ENCODE data around the gene PLXNC1.

The PLXNC1 gene

GRCh38 chr12:94147991-94148738 is at the start of gene PLXNC1:
Gene PLXNC1, plus strand, starts transcription at chr12:94148577. Its CDS starts 395 bp downstream, at chr12:94148972.
- in situ Hi-C loops (cut with HindIII; ENCODE audit: low sequenced_read_pairs), result loop anchor here (25.0 kb wide), 1 partner anchor 364 kb away; no protein-coding TSS in a partner anchor

DNA sequence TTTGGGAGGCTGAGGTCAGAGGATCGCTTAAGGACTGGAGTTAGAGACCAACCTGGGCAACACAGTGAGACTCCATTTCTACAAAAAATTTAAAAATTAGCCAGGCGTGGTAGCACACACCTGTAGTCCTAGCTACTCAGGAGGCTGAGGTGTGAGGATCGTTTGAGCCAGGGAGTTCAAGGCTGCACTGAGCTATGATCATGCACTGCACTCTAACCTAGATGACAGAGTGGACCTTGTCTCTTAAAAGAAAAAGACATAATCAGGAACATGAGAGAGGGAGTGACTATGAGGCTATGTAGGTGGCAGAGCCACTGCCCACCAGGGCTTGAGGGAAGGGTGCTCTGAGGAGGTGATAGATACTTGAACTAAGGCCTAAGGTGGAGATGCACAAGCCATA is 49.2 kb upstream of the PLXNC1 start:
- in situ Hi-C loops (cut with HindIII; ENCODE audit: low sequenced_read_pairs), result no loop called here

- in situ Hi-C loops (cut with HindIII; ENCODE audit: low sequenced_read_pairs), result no loop called here
These were observed 48.7 kb upstream of the PLXNC1 start for GRCh38 chr12:94099632-94100031.

- in situ Hi-C loops (cut with HindIII; ENCODE audit: low sequenced_read_pairs), result no loop called here
These were observed 48.2 kb upstream of the PLXNC1 start for GRCh38 chr12:94100211-94100627.

DNA sequence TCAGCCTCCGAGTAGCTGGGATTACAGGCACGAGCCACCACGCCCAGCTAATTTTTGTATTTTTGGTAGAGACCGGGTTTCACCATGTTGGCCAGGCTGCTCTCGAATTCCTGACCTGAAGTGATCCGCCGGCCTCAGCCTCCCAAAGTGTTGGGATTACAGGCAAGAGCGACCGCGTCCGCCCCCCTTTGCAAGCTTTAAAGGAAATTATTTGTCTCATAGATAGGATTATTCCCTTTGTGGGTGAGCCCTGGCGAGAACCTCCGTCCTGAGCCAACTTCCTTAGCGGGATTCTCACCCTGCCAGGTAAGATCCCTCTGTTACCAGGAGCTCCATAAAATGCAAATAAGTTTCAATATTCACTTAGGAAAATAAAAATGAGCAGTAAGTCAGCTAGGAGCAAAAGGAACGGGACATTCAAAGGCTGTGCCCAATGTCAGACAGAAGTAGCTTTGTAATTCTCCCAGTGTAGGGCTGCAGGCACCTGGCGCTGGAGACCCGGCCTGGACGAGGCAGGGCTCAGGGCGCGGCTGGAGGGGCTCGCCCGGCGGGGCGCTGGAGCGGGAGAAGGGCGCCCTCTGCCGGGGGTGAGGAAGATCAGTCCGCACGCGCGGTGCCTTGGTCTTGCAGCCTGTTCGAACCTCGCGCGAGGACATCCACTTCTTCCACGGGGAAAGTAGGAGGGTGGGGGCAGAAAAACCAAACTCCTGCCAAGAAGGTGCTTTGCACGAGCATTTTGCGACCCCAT is 47.2 kb upstream of the PLXNC1 start:
- in situ Hi-C loops (cut with HindIII; ENCODE audit: low sequenced_read_pairs), result no loop called here

DNA sequence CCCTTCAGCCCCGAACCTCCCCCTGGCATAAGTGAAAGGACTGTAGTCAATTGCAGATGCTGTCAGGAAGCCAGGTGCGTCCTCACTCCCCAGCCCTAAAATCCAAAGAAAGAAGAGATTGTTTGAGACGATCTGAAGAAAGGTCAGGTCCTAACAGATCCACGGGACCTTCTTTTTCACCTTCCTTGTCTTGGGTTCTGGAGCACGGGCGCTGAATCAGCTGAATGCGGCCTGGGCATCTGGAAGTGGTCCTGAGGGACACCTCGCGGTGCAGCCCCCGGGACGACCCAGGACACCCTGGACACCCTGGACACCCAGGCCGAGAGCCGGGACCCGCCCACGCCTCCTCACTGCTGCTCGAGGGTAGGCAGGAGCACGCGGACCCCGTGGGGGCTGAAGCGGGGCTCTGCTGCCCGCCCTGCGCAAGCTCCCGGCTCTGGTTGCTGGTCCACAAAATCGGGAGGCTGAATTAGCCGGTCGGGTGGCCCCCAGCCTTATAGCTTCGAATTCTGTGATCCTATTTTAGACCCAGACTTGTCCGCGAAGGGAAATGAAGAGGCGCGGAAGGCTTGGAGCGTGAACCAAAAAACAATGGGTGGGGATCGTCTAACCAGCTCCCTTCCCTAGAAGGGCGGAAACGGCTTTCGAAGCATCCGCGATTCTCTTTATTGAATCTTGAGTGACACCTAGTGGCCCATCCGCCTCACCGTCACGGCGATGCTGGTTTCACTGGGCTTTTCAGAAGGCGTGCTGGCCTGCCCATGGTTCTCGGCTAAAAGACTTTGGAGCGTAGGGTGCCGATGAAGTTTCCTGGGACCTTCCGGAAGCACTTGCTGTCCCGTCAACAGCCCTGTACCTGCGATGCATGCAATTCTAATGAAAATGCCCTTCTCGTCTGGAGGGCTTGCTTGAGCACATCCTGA is 46.4 kb upstream of the PLXNC1 start:
- in situ Hi-C loops (cut with HindIII; ENCODE audit: low sequenced_read_pairs), result no loop called here

DNA sequence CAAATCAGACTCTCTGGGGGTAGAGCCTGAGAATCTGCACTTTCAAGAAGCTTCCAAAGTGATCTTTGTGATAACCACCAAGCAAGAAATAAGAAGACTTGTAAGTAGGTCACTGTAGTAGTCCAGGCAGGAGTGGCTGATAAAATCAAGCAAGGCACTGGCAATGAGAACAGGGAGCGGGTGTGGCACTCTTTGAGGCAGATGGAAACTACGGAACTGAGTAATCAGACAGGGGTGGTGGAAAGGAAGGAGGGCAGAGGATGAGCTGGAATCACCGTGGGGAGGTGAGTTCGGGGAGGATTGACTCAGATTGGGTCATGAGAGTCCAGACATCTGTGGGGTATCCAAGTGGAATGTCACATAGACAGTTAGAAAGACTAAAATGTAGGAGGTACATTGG is 44.4 kb upstream of the PLXNC1 start:
- in situ Hi-C loops (cut with HindIII; ENCODE audit: low sequenced_read_pairs), result no loop called here

GRCh38 chr12:94107910-94108309 is 40.5 kb upstream of the PLXNC1 start:
- in situ Hi-C loops (cut with HindIII; ENCODE audit: low sequenced_read_pairs), result no loop called here

GRCh38 chr12:94109160-94109559 is 39.2 kb upstream of the PLXNC1 start:
- in situ Hi-C loops (cut with HindIII; ENCODE audit: low sequenced_read_pairs), result no loop called here

- in situ Hi-C loops (cut with HindIII; ENCODE audit: low sequenced_read_pairs), result no loop called here
These were observed 38.1 kb upstream of the PLXNC1 start for GRCh38 chr12:94110258-94110657.

DNA sequence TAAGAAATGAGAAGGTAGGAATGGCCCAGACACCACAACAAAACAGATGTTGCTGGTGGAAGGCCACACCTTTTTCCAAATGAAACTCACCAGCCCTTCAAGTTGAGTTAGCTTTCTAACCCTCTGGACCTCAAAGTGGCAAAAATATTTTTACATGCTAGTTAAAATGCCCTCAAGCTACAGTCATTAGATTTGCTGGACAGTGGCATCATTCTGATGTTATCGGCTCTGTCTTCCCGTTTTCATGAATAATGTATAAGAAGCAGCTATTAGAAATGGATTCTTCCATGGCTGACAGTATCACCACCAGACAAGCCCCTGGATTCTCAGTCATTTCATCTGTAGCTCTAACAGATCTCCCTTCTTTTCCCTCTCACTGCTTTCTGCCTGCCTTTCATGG is 37.1 kb upstream of the PLXNC1 start:
- in situ Hi-C loops (cut with HindIII; ENCODE audit: low sequenced_read_pairs), result no loop called here

DNA sequence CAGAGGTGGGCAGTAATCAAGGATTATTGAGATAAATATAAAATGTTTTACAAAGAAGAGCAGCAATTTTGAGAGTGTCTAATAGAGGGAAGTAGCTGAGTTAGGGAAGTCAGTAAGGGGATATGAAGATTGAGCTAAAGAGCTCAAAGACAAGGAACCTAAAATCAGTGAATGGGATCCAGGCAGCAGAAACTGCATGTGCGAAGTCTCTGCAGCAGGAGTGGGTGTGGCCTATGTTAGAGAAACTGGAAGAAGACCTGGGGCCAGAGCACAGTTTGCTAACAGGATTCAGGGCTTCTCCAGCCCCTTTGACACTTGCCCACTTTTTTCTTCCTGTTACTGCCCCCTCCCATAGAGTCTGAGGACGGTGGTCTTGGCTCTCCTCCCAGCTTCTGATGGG is 36.3 kb upstream of the PLXNC1 start:
- in situ Hi-C loops (cut with HindIII; ENCODE audit: low sequenced_read_pairs), result no loop called here

DNA sequence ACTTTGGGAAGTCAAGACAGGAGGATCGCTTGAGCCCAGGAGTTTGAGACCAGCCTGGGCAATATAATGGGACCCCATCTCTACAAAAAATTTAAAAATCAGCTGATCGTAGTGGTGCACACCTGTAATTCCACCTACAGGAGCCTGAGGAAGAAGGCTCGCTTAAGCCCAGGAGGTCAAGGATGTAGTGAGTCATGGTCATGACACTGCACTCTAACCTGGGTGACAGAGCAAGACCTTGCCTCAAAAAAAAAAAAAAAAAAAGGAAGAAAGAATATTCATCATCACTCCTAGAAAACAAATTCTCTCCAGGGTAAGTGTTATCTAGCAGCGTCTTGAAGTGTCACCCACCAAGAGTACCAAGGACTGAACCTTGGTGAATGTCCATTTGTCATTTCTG is 34.2 kb upstream of the PLXNC1 start:
- in situ Hi-C loops (cut with HindIII; ENCODE audit: low sequenced_read_pairs), result no loop called here

DNA sequence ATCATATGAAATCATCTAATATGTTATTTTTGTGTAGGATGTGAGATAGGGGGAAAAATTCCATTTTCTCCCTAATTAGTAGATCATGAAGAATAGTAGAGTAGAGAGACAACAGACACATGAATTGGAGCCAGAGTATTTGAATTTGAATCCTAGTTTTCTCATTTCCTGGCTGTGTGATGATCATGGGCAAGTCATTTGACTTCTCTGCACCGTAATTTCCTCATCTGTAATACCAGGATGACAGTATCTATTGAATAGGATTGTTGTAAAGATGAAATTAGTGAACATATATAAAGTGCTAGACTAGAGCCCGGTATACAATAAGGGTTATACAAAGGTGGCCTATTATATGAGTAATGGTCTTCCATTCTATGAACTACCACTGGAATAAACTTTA is 32.2 kb upstream of the PLXNC1 start:
- in situ Hi-C loops (cut with HindIII; ENCODE audit: low sequenced_read_pairs), result no loop called here

- in situ Hi-C loops (cut with HindIII; ENCODE audit: low sequenced_read_pairs), result loop anchor here (10.0 kb wide), 1 partner anchor 607 kb away; no protein-coding TSS in a partner anchor
These were observed 26.5 kb upstream of the PLXNC1 start for GRCh38 chr12:94121886-94122285.

GRCh38 chr12:94122591-94122990 is 25.8 kb upstream of the PLXNC1 start:
- in situ Hi-C loops (cut with HindIII; ENCODE audit: low sequenced_read_pairs), result loop anchor here (10.0 kb wide), 1 partner anchor 608 kb away; no protein-coding TSS in a partner anchor

GRCh38 chr12:94123127-94123526 is 25.2 kb upstream of the PLXNC1 start:
- in situ Hi-C loops (cut with HindIII; ENCODE audit: low sequenced_read_pairs), result loop anchor here (10.0 kb wide), 1 partner anchor 608 kb away; no protein-coding TSS in a partner anchor

GRCh38 chr12:94126067-94126466 is 22.3 kb upstream of the PLXNC1 start:
- in situ Hi-C loops (cut with HindIII; ENCODE audit: low sequenced_read_pairs), result loop anchor here (10.0 to 25.0 kb wide), 2 partner anchors 386 to 611 kb away; no protein-coding TSS in a partner anchor

DNA sequence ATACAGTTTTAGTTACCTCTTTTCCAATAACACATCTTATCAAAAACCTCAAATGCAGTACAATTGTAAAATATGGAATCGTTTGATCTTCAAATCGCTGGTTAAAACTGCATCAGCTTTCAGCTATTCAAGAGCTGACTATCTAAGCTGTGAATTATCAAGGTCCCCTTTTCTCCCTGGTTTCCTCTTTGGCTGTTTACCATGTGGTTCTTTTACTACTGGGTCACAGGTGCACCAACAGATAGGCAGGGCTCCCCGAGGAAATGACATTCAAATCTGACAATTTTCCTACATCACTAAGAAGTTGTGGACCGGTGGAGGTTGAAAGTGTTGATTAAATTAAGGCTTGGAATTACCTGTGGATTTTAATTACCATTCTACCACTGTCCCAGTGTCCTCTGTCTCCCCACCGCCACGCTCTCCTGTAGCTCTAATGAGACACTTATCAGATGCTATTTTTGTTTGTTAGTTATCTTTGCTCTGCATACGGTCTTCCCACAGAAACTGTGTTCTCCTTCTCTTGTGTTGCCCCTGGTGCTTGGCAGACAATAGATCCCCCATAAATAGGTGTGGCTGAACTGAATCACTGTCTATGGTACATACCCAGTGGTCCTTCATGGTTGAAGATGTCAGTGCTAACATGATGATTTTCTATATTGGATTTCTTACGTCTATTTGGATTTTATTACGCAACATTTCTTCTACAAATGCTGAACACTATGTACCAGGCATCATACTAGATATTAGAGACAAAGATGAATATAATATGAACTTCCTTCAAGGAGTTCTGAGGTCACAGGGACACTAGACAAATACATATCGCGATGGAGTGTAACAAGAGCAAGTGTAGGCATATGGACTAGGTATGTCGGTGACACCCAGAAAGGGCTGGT is 20.9 kb upstream of the PLXNC1 start:
- in situ Hi-C loops (cut with HindIII; ENCODE audit: low sequenced_read_pairs), result loop anchor here (10.0 to 25.0 kb wide), 2 partner anchors 385 to 613 kb away; no protein-coding TSS in a partner anchor

- in situ Hi-C loops (cut with HindIII; ENCODE audit: low sequenced_read_pairs), result loop anchor here (10.0 to 25.0 kb wide), 2 partner anchors 384 to 613 kb away; no protein-coding TSS in a partner anchor
These were observed 20.1 kb upstream of the PLXNC1 start for GRCh38 chr12:94128280-94128679.
